Choroid plexus epithelial cell (primary cell): ENCODE results near the gene KCND3.

ENCODE experiments used
- DNase-seq: peaks from one replicate; pipeline ENCODE4 v3.0.0-alpha.2; 2010; ENCODE audit warnings: low read depth
- H3K4me3 ChIP-seq: 2 replicates; pipeline ENCODE4 v1.5.1; 2011; ENCODE audit warnings: low read depth, mild to moderate bottlenecking, control low read depth, low read length, moderate library complexity
- TF ChIP-seq, protein P1 (sequence below): conservative IDR thresholded peaks from 2 replicates; pipeline ENCODE4 v1.5.1; 2011; ENCODE audit warnings: low read depth, mild to moderate bottlenecking, control low read depth, inconsistent platforms, low read length, moderate library complexity

Gene KCND3

DNA sequence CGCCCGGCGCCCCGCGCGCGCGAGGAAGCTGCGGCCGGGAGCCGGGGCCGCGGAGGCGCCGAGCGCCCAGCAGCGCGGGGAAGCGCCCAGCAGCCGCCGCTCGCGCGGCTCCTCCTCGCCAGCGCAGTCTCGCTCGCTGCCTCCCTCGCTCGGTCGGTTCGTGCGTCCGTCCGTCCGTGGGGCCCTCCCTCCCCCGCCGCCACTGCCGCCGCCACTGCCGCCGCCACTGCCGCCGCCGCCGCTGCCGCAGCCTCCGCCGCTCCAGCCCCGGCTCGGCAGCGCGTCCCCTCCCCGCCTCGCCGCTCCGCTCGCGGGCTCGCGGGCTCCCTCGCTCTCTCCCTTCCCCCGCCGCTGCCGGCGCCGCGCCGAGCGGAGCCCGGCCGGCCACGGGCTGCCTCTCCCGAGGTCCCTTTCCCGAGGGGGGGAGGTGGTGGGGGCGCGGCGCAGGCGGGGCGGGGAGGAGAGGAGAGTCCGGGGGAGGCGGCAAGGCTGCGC is at the start of gene KCND3:
Gene KCND3 (minus strand): TSS at position 138 of the 495 bp plus-strand sequence.
- H3K4me3 ChIP-seq = peak within 1 kb of the TSS; percentile 36
- peak; percentile 29 for DNase-seq
- TF ChIP-seq, protein P1, sequence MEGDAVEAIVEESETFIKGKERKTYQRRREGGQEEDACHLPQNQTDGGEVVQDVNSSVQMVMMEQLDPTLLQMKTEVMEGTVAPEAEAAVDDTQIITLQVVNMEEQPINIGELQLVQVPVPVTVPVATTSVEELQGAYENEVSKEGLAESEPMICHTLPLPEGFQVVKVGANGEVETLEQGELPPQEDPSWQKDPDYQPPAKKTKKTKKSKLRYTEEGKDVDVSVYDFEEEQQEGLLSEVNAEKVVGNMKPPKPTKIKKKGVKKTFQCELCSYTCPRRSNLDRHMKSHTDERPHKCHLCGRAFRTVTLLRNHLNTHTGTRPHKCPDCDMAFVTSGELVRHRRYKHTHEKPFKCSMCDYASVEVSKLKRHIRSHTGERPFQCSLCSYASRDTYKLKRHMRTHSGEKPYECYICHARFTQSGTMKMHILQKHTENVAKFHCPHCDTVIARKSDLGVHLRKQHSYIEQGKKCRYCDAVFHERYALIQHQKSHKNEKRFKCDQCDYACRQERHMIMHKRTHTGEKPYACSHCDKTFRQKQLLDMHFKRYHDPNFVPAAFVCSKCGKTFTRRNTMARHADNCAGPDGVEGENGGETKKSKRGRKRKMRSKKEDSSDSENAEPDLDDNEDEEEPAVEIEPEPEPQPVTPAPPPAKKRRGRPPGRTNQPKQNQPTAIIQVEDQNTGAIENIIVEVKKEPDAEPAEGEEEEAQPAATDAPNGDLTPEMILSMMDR = no peak

DNA sequence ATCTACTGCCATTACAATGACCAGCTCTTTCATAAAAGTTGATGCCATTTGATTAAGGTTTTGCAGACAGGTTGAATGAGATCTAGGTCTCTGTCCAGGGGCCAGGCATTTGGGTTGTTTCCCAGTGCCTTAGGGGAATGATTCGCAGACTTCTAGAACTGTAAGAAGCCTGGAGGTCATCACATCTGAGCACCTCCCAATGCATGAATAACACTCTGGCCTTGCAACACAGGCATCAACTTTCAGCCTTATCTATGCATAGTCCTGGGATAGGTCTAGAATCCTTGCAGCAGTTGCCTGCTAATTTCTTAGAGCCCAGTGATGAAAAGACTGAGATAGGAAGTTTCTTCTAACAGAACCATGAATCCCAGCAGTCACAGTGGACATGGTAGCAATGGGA is 44.8 kb upstream of the KCND3 start:
- H3K4me3 ChIP-seq = no peak overlapping the region
- no peak for DNase-seq
- TF ChIP-seq, protein P1 = no peak

GRCh38 chr1:112033439-112034120 is 44.1 kb upstream of the KCND3 start:
- DNase-seq = no peak
- TF ChIP-seq, protein P1 = no peak
- H3K4me3 ChIP-seq = no peak overlapping the region

- no peak for DNase-seq
- TF ChIP-seq, protein P1 = no peak
- no peak overlapping the region for H3K4me3 ChIP-seq
Observed at GRCh38 chr1:112030157-112030556, 40.7 kb upstream of the KCND3 start.

GRCh38 chr1:112027696-112028095 is 38.2 kb upstream of the KCND3 start:
- no peak for DNase-seq
- no peak overlapping the region for H3K4me3 ChIP-seq
- TF ChIP-seq, protein P1 = no peak

DNA sequence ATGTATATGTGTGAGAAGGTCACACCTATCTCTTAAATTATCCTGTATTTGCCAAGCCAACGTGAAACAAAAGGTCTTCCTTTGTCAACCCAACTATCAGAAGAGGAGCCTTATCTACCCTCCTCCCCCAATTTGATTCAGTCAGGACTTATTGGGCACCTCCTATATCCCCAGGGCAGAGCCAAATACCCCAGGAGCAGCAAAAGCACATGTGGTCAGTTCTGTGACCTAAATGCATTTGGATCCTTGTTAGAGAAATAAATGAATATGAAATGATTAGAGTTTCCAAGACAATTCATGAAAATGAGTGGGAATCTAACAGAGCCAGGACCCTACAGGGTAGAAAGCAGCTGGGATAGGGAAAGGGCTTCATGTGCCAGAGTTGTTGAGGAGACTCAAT is 37.0 kb upstream of the KCND3 start:
- no peak for DNase-seq
- TF ChIP-seq, protein P1 = no peak
- H3K4me3 ChIP-seq = no peak overlapping the region

GRCh38 chr1:112026016-112026415 is 36.5 kb upstream of the KCND3 start:
- TF ChIP-seq, protein P1 = no peak
- no peak overlapping the region for H3K4me3 ChIP-seq
- DNase-seq = no peak
